ENCODE results near the gene TCHP.
"Not testable (repeated sequence)": the region's sequence is repeated elsewhere in the genome, so short reads cannot be mapped to it uniquely, and the experiment has no call there.

Gene TCHP

DNA sequence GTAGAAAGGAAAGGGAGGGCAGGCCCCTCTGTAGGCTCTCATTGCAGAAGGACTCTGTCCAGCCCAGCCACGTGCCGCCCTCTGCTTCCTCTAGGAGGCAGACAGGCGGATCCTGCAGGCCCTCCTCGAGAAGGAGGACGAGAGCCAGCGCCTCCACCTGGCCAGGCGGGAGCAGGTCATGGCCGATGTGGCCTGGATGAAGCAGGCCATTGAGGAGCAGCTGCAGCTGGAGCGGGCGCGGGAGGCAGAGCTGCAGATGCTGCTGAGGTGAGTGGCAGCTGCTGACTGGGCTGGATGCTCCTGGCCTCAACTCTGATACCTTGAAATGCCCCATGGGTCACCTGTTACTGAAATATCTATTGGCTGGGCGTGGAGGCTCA, 10.9 kb downstream of the TCHP start:
- DNase-seq: peak in 1 of 5 donors; percentile 18

DNA sequence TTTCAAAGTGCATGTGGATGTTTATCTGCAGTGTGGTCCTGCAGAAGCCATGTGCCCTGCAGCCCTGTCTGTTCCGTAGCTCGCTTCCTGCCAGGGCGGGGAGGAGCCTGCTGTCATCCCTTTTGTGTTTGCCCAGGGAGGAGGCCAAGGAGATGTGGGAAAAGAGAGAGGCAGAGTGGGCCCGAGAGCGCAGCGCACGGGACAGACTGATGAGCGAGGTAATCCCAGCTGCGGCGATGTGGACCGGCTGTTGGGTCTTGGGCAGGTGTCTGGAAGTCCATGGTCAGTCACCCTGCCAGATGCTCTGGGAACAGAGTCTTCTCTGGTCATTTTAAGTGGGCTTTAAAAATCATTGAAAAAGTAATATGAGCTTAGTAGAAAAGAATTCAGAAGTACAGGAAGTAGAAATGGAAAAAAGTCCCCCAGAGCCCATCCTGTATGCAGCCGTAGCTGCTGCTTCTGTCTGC, 12.8 kb downstream of the TCHP start:
- DNase-seq: no peak

DNA sequence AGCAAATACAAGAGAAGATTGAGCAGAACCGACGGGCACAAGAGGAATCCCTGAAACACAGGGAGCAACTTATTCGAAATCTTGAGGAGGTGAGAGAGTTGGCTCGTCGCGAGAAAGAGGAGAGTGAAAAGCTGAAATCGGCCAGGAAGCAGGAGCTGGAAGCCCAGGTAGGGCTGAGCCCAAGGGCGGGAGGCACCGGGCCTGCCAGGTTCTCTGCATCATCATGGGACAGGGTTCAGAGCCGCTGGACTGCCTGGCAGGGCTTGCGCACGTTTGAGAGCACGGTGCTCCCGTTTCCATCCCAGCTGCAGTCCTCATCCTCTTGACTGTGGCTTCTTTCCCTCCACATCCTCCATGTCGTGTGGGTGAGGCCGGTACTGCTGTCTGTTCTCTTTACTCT, 14.4 kb downstream of the TCHP start:
- no peak for DNase-seq

DNA sequence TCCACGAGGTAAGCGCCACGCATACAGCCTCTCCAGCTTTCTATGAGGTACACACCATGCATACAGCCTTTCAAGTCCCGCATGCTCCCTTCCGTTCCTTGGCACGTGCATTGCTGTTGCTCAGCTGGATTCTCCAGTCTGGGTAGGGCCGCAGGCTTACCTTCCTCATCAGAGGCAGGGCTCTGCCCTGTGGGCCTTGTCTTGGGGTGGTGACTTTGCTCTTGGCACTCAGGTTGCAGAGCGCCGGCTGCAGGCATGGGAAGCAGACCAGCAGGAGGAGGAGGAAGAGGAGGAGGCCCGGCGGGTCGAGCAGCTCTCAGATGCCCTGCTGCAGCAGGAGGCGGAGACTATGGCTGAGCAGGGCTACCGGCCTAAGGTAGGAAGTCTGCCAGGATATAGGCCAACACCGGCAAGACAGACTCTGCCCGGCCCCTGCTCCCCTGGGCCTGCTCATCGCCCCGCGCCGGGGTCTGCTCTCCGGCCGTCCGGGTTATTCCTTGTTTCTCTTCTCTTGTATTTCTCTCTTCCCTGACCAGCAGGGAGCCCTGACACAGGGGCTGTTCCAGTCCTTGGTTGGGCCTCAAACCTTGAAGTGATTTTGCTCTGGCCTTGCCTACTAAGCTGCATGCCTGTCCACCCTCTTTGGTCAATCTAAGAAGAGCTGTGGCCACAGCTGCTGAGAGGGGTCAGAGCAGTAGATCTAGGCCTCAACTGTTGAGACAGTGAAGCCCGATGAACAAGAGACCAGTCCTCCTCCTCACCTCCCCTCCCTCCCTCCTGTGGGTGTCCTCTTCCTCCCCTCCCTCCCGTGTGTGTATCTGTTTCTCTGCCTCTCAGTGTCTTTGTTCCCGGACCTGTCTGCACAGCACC, 15.3 kb downstream of the TCHP start:
- DNase-seq: no peak

DNA sequence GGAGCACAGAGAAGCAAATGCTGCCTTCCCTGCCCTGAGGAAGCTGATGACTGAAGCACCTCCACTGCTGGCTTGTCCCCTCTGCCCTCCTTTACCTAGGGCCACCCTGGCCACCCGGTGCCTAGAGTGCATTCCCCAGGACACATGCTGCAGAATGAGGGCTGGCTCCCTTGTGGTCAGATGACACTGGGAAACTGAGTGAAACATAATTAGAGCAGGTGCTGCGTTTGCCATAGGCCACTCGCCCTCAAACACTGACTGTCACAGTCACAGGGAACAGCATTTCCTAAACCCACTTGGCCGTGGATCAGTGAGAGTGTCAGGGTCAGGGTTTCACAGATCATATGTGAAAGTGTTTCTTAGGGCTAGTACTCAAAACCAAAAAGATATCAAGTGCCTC, 16.0 kb downstream of the TCHP start:
- no peak for DNase-seq

DNA sequence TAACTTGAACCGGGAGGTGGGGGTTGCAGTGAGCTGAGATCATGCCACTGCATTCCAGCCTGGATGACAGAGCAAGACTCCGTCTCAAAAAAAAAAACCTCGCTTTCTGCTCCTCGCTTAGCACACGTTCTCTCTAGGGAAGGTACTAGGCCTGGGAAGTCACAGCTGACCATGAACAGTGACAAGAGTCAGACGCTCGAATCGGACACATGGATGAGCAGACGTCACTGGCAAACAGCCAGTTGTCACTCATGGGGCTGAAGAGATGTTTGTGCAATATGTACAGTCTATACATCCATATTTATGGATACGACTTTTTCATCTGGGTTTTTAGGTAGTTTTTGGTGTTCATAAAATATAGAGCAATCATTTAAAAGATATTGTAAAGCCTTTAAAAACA, 19.4 kb downstream of the TCHP start:
- no peak for DNase-seq

DNA sequence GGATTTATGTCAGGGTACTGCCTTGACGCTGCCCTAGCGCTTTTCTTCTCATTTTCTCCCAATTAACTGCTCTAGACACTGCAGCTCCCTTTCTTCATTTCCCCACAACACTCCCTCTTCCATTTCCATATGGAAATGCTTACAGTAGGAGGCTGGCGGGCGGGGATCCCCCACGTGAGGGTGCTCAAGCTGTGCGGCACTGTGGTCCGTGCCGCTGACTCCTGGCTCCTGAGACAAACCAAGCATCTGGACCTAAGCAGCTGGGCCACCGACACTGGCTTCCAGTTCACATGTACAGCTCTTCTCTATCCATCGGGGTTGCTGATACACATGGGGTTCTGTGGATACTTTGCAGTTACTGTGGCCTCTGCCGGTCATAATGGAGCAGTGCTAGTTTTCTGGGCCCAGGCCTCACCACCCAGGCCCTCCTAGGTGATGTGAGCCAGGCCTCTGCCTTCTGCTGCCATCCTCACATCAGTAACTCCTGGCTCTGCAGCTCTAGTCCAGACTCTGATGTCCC, 20.2 kb downstream of the TCHP start:
- no peak for DNase-seq

DNA sequence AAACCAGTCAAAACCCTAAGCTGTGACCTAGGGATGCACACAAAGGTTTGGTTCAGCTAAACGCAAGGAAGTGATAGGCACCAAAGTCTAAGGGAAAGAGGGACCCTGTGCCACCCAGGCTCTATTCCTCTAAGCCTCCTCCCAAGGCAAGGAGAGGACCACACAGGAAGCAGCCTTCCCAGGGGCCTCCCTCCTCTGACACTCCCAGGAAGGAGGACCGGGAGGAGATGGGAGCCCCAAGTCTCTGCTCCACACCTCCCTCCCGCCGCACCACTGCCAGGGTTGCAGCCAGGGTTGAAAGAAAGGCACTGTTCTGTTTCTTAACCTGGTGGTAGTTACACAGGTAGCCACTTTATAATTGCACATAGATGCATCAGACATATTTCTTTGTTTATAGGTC, 21.9 kb downstream of the TCHP start:
- DNase-seq: no peak

DNA sequence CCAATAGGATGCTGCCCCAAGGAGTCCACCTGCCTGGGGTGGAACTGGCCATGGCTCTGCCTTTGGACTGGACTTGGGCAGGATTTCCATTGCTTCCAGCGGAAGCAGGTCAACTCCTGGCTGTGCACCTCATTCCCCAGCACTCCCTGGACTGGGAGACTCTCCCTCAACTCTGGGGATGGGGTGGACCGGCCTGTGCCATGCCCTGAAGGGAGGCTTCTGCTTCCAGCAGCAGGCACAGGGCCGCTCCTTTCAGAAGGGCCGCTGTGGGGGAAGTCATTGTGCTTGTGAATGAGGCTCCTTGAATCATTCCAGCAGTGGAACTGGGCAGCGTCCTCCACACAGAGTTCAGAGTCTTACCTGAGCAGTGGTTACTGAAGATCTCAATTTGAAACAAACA, 23.0 kb downstream of the TCHP start:
- no peak for DNase-seq

DNA sequence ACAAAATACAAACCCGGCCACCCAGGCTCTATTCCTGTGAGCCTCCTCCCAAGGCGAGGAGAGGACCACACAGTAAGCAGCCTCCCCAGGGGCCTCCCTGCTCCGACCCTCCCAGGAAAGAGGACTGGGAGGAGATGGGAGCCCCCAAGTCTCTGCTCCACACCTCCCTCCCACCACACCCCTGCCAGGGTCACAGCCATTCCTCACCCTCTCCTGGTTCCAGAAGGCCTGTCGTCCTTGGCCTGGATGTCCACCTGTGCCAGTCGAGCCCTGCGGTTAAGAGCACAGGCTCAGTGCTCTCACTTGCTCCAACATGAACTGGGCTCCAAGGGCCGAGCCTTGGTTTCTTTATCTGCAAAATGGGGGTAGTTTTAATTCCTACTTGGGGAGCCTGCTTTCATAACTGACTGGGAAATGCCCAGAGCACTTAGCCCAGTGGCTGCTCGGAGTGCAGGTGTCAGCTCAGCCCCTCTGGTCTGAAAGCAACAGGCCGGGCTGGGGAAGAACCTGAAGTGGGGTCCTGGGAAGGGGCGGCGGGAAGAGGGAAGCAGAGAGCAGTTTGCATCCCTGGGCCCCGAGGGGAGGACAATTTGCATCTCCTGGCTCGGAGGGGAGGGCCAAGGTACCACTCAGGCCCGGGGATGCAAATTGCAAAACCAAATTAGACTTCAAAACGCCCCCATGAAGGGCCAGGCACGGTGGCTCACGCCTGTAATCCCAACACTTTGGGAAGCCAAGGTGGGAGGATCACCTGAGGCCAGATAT, 23.6 kb downstream of the TCHP start:
- DNase-seq: no peak

DNA sequence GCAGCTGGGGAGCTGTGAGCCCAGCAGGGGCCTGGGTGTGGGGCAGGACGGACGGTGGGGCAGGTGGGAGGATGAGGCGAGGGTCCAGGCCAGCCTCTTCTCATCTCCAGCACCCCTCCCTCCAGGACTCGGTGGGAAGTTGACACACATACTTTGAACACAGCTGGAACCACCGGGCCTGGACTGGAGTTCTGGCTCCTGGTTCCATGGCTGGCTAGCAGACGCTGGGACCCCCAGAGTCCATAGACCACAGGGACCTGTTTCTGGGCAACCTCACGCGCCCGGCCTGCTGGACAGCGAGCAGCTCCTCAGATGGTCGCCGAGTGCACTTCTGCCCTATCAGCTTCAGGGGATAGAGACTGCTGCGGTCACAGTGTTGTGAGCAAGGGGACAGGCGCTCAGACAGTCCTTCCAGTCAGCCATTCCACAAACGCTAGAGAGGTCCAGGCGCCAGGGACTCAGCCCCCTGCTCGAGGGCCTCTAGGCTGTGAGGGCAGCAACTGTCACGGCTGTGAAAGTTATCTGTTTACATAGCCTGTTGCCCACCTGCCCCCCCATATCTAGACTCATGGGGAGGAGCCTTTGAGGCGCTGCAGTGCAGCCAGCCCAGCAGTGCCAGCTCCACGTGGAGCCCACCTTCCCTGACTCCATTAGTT, 25.2 kb downstream of the TCHP start:
- DNase-seq: no peak

DNA sequence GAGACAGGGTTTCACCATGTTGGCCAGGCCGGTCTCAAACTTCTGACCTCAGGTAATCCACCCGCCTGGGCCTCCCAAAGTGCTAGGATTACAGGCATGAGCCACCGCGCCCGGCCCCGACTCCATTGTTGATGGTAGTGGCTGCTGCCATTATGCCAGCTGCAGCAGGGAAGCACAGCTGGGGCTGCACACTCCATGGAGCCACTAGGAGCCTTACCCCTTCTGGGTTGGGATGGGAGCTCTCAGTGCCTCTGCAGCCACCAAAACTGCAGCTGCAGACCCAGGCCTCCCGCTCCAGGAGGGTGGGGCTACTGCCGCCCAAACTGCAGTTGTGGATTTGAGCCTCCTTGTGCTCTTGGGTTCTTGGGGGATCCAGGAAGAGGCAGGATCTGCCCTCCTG, 25.9 kb downstream of the TCHP start:
- DNase-seq: no peak

DNA sequence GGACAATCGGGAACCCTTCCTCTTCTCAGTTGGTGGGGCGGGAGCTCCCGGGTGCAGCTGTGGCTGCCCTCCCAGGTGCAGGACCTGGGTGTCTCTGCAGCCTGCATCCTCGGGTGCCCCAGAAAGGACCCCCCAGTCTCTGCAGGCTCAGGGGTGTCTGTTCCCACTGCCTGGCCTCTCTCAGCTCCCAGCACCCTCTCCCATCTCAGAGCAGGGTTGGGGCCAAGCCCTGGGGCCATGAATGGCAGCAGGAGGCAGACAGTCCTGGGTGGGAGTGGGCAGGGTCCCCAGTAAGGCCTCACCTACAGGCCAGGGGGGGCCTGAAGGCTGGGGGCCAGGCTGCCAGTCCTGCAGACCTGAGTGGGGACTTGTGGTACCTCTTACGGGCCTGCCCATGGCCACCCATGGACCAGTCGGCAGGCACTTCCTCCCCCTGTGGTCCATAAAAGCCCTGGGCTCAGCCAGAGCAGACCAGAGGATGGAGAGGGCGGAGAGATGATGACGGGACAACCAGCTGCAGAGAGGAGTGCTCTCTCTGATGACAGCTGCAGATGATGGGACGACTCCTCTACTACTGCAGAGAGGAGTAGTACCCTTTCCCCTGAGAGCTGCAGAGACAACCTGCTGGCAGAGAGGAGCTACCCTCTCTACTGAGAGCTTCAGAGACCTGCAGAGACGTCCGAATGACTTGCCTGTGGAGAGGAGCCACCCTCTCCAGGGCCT, 26.6 kb downstream of the TCHP start:
- DNase-seq: no peak

DNA sequence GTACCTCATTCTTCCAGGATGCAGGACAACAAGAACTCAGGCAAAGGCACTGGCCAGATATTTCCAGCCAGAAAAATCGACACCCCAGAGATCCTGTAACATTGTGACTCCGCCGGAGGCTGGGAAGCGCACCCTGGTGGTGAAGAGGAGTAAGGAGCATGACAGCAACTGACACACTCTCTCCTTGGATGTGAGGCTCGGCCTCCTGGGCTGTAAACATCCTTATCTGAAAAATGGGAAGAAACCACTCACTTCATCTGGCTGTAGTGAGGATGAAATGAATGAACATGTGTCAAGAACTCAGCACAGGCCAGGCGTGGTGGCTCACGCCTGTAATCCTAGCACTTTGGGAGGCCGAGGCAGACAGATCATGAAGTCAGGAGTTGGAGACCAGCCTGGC, 27.5 kb downstream of the TCHP start:
- DNase-seq: peak in 3 of 5 donors; percentile 17 to 30 (median 22)

DNA sequence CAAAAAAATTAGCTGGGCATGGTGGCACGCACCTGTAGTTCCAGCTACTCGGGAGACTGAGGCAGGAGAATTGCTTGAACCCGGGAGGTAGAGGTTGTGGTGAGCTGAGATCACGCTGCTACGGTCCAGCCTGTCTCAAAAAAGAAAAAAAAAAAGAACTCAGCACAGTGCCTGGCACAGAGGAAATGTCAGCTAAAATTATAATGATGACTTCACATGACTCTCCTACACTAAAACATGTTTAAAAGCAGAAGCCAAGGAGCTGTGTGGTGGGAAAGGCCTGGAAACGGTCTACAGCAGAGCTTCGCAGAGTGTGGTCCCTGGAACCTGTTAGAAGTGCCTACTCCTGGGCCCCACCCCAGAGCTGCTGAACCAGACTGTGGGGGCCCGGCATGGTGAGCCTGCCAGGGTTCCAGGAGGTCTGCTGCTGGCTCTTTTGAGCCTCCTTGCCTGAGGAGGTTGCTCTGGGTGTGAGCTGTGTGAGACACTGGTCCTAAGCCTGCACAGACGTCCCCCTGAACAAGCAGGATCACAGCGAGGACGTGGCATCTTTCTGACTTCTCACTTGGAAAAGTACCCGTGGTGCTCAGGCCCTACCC, 28.1 kb downstream of the TCHP start:
- no peak for DNase-seq

DNA sequence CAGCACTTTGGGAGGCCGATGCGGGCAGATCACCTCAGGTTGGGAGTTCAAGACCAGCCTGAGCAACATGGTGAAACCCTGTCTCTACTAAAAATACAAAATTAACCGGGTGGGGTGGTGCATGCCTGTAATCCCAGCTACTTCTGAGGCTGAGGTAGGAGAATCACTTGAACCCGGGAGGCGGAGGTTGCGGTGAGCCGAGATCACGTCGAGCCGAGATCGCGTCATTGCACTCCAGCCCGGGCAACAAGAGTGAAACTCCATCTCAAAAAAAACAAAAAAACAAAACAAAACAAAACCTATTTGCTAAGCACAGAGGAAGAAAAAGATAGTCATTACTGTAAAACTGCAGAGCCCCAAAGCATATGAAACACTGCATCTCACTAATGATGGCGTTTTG, 29.3 kb downstream of the TCHP start:
- not testable (repeated sequence) for DNase-seq

DNA sequence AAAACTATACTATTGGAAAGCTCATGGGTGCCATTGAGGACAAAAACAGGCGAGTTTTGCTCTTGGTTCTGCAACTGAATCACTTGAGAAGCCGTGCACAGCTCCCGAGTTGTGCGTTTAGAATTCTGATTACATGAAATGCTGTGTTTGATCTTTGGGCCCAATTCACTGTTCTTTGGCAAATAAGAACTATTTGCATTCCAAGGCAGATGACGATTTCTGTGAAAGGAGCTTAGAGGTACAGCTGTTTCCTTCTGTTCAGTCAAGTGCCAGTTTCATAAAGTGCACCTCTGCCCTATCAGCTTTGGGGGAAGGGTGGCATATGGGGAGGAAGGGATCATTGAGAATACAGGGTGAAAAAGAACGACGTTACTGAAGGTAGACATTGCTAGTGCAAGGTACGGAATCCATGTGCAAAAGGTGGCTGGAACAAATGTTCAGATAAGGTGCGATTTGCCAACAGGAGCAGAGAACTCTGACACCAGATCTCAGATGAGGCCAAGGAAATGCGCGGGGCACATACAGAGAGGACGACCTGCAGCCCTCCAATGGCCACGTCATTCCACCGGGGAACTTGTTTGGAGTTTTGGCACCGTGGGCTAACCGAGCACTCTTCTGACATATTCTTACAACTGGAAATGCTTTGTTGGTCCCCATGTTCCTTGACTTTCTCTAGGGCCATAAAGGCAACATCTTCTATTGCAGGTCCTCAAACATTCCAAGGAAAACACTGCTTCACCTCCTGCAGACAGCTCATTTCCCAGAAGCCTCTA, 30.1 kb downstream of the TCHP start:
- DNase-seq: no peak

DNA sequence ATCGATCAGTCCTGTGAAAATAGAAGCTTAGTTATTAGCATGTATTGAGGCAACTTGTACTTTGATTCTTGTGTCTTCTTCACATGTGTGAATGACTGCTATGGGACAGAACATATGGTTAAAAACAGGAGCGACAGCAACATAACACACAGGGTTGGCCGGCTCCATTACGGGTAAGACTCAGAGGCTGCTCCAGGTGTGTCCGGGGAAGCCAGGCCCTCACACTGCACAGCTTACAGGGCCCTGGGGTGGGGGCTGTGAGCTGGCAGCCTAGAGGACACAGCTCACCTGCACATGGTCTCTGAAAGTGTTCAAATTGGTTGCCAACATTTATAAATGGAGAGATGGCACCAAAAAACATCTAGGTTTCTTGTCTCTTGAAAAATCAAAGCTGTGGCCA, 31.1 kb downstream of the TCHP start:
- DNase-seq: no peak

DNA sequence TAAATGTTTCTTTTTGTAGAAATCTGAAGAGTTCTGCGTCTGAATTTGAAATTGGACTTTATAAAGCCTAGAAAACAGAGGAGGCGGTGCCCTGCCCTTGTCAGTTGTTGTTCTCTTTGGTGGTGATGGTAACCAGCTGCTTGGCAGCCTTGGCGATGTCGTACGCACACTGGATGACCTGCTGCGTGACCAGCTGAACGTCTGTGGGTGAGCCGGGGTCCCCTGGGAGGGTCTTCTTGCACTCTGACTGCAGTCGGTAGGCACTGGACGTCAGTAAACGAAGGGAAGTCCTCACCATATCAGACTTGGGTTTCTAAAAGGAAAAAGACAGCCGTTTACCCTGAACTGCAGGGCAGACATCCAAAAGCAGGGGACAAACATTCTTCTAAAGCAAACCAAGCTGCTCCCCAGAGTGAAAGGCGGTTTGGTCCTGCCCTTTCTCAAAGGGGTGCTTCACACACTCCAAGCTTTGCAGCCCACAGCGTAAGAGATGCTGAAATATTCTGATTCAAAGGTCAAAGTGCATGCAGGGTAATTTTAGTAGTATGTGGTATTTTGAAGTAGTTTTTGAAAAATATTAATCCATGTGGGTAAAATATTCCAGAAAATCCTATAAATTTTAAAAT, 32.9 kb downstream of the TCHP start:
- DNase-seq: no peak

DNA sequence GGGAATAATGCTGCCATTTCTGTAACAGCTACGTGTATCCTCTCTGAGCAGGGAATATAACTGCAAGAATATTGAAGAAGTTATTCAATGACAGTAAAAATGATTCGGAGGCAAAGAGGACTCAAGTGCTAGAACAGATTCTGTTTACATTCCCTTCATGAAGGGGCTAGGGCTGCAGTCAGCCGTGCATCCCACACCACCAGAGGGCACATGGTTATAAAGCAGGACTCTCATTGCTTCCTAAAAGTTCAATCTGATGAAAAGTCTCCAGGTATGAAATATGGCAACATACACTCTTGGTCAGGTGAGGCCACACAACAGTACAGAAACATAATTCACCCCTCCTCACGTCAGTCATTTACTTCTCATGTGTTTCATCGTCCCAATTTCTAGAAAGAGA, 34.0 kb downstream of the TCHP start:
- DNase-seq: peak in 1 of 5 donors; percentile 5

DNA sequence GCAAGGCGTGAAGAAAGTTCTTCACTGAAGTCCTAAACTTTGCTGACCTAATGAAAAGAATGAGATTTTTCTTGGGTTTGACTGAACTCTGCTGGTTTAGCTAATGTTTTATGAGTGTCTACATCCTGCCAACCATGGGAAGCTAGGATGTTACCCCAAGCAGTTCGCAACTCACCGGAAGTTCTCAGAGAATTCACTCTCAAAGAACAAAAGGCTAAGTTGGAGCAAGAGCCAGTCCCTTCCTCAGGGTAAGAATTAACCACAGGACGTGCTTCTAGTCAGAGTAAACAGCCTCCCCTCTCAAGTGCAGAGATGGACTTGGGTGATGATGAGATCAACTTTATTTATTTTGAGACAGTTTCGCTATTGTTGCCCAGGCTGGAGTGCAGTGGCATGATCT, 37.3 kb downstream of the TCHP start:
- no peak for DNase-seq
